Measurements from ENCODE around the gene HDAC9. TPM values are rescaled to one million over a fixed set of nuclear protein-coding genes. Genes with fewer than 3 reads are reported as not detected.
A peak's percentile ranks its signal among the peaks of the same experiment; 100 is the strongest.

Gene HDAC9
- total RNA-seq, 1 experiment from 2014 or later, result 4.3 TPM

- TF ChIP-seq POLR2AphosphoS5 (IDR thresholded peaks at IDR 0.05; ENCODE audit: low read depth, low read length) (peak; percentile 40; the same call in 1 of the 2 replicates), CEBPB (IDR thresholded peaks at IDR 0.05; ENCODE audit: low read depth) (0 out of 2 replicates have a peak, but pooled peaks have one; percentile 23)
Observed at GRCh38 chr7:18667466-18667865, 171.9 kb downstream of the HDAC9 start (continued).

- ATAC-seq (no peak), DNase-seq (ENCODE audit: low read depth, low spot score) (no peak)
- Histone ChIP-seq H3K79me2 (ENCODE audit: insufficient read depth, low read length) (no peaks in the 10 kb centered on the region), H3K36me3 (ENCODE audit: control insufficient read depth in 1 of 2, insufficient read depth in 2 of 2, low read length in 2 of 2) (no peaks in the 10 kb centered on the region), H4K20me1 (ENCODE audit: insufficient read depth) (no peaks in the 10 kb centered on the region), H3K27ac (ENCODE audit: low read depth, low read length) (no peak overlapping the region), H3K9me3 (ENCODE audit: control insufficient read depth in 1 of 2, insufficient read depth in 1 of 2, low read depth in 1 of 2, low read length in 2 of 2) (no peaks in the 10 kb centered on the region), H3K9ac (ENCODE audit: low read length) (no peak overlapping the region), H3K27me3 (ENCODE audit: insufficient read depth, low read length) (no peaks in the 10 kb centered on the region), H2AFZ (ENCODE audit: low read depth, low read length, poor library complexity, severe bottlenecking) (no peak overlapping the region), H3K4me1 (ENCODE audit: control insufficient read depth in 1 of 2, insufficient read depth in 2 of 2, low read length in 2 of 2) (peaks cover 6 to 19% of the 10 kb centered on the region in 2 experiments), H3K9me2 (ENCODE audit: insufficient read depth) (no peaks in the 10 kb centered on the region), H3K4me2 (ENCODE audit: low read length) (no peak overlapping the region), H3K4me3 (replicated peaks in 1 of 2; ENCODE audit: low read depth in 1 of 2, low read length in 2 of 2) (no peak overlapping the region)
- no TSS peak for BruUV-seq (replicated peaks)
- ChIA-PET RAD21 (ENCODE audit: low non-redundant PET in 1 of 2, low total read pairs in 2 of 2, uncharacterized antibody in 2 of 2, unreplicated experiment in 2 of 2) (no interaction called here), POLR2A (no interaction called here), CTCF (no interaction called here)
- TF ChIP-seq TCF7L2 (IDR thresholded peaks at IDR 0.05; ENCODE audit: borderline replicate concordance, extremely low read depth, insufficient read depth, insufficient read length), result no peak
- no peak for TF ChIP-seq CBX3 (IDR thresholded peaks at IDR 0.05; ENCODE audit: low read depth)
- TF ChIP-seq CTCF (IDR thresholded peaks at IDR 0.05 in 2 of 3, conservative IDR thresholded peaks at IDR 0.05 in 1 of 3; ENCODE audit: borderline replicate concordance in 1 of 3, insufficient read depth in 1 of 3, low read depth in 2 of 3, low read length in 2 of 3), result no peak
- no peak for TF ChIP-seq ZFX (IDR thresholded peaks at IDR 0.05)
- TF ChIP-seq POLR2AphosphoS5 (IDR thresholded peaks at IDR 0.05; ENCODE audit: low read depth, low read length), result no peak
- no peak for TF ChIP-seq SIN3A (IDR thresholded peaks at IDR 0.05; ENCODE audit: low read depth)
- TF ChIP-seq ZNF274 (IDR thresholded peaks at IDR 0.05; ENCODE audit: low read depth, low read length), result no peak
- TF ChIP-seq POLR2A (IDR thresholded peaks at IDR 0.05; ENCODE audit: borderline replicate concordance, extremely low read depth, insufficient read depth, insufficient read length), result no peak
- TF ChIP-seq, protein P1, sequence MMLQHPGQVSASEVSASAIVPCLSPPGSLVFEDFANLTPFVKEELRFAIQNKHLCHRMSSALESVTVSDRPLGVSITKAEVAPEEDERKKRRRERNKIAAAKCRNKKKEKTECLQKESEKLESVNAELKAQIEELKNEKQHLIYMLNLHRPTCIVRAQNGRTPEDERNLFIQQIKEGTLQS (IDR thresholded peaks at IDR 0.05), result no peak
- TF ChIP-seq EZH2phosphoT487 (IDR thresholded peaks at IDR 0.05; ENCODE audit: borderline replicate concordance), result no peak
- no peak for TF ChIP-seq ZBTB33 (IDR thresholded peaks at IDR 0.05; ENCODE audit: extremely low read depth, insufficient replicate concordance, low read length)
- TF ChIP-seq FOSL1 (IDR thresholded peaks at IDR 0.05; ENCODE audit: low read depth), result no peak
- no peak for TF ChIP-seq RAD21 (IDR thresholded peaks at IDR 0.05; ENCODE audit: low read depth)
- intact Hi-C loops (cut with micrococcal nuclease), result no loop called here
Observed at GRCh38 chr7:18671176-18671575, 175.6 kb downstream of the HDAC9 start.
